GM18498 (cell line): ENCODE results near the gene SPARC.
A peak's percentile ranks its signal among the peaks of the same experiment; 100 is the strongest.

Source experiments
- ATAC-seq: cut with Tn5 transposase; IDR thresholded peaks from one replicate; pipeline ENCODE4 v1.9.1; 2021; ENCODE audit warnings: mild to moderate bottlenecking, moderate library complexity; ENCODE audit not compliant: unreplicated experiment

Gene SPARC

GRCh38 chr5:151679421-151680155, 7.1 kb downstream of the SPARC start:
- no peak for ATAC-seq

GRCh38 chr5:151678713-151679112, 8.0 kb downstream of the SPARC start:
- no peak for ATAC-seq

- ATAC-seq, result no peak
Observed at GRCh38 chr5:151677776-151678545, 8.8 kb downstream of the SPARC start.

- no peak for ATAC-seq
Observed at GRCh38 chr5:151676719-151677118, 10.0 kb downstream of the SPARC start.

GRCh38 chr5:151676314-151676712, 10.4 kb downstream of the SPARC start:
- ATAC-seq, result no peak

GRCh38 chr5:151675611-151676313, 11.0 kb downstream of the SPARC start:
- no peak for ATAC-seq

GRCh38 chr5:151674626-151675610, 11.8 kb downstream of the SPARC start:
- no peak for ATAC-seq

- no peak for ATAC-seq
Observed at GRCh38 chr5:151673421-151673820, 13.3 kb downstream of the SPARC start.

- no peak for ATAC-seq
Observed at GRCh38 chr5:151672516-151672915, 14.2 kb downstream of the SPARC start.

- ATAC-seq, result no peak
Observed at GRCh38 chr5:151671950-151672349, 14.8 kb downstream of the SPARC start.

GRCh38 chr5:151670953-151671636, 15.6 kb downstream of the SPARC start:
- no peak for ATAC-seq

- ATAC-seq, result no peak
Observed at GRCh38 chr5:151670083-151670686, 16.5 kb downstream of the SPARC start.

GRCh38 chr5:151667083-151667482, 19.6 kb downstream of the SPARC start:
- no peak for ATAC-seq

GRCh38 chr5:151665613-151666012, 21.1 kb downstream of the SPARC start:
- ATAC-seq, result no peak

- ATAC-seq, result no peak
Observed at GRCh38 chr5:151664694-151665585, 21.8 kb downstream of the SPARC start.

- no peak for ATAC-seq
Observed at GRCh38 chr5:151663617-151664293, 23.0 kb downstream of the SPARC start.

GRCh38 chr5:151662805-151663204, 23.9 kb downstream of the SPARC start:
- peak; percentile 55 for ATAC-seq
